Activated CD8-positive, alpha-beta T cell treated with anti-CD3 and anti-CD28 coated beads for 36 hours (primary cell): ENCODE measurements around the gene PABPN1L. TPM values are rescaled to one million over a fixed set of nuclear protein-coding genes. Genes with fewer than 3 reads are reported as not detected.

Source experiments
- ATAC-seq: fragments of 200-7000 bp; cut with Tn5 transposase; one replicate; pipeline ENCODE4 v1.10.0; 2021; ENCODE audit warnings: mild to moderate bottlenecking, moderate library complexity
- CTCF ChIA-PET: fragments of 350-600 bp; sonication (Branson Sonifier 250); formaldehyde crosslinking; loops from one replicate; lab custom pipeline; 2021; ENCODE audit warnings: antibody characterized with exemption; lab: Charles Lee
- POLR2A ChIA-PET: fragments of 350-600 bp; sonication (Branson Sonifier 250); formaldehyde crosslinking; loops from one replicate; lab custom pipeline; 2021; ENCODE audit warnings: antibody characterized with exemption; lab: Charles Lee
- DNase-seq: peaks from one replicate; pipeline ENCODE4 v3.0.0-alpha.2; 2020
- H3K27ac Mint-ChIP-seq: one replicate; pipeline ENCODE4 v1.8.0; 2021; ENCODE audit warnings: mild to moderate bottlenecking, mixed read lengths
- H3K27me3 Mint-ChIP-seq: one replicate; pipeline ENCODE4 v1.8.0; 2021; ENCODE audit warnings: mixed read lengths
- H3K36me3 Mint-ChIP-seq: one replicate; pipeline ENCODE4 v1.8.0; 2021; ENCODE audit warnings: low read depth, mixed read lengths
- H3K4me1 Mint-ChIP-seq: one replicate; pipeline ENCODE4 v1.8.0; 2021; ENCODE audit warnings: low read depth, mixed read lengths
- H3K4me3 Mint-ChIP-seq: one replicate; pipeline ENCODE4 v1.8.0; 2021; ENCODE audit warnings: mild to moderate bottlenecking, moderate library complexity, mixed read lengths
- H3K9me3 Mint-ChIP-seq: one replicate; pipeline ENCODE4 v1.8.0; 2021; ENCODE audit warnings: mixed read lengths
- CTCF ChIP-seq: fragments of 200-600 bp; IDR thresholded peaks from one replicate; pipeline ENCODE4 v1.8.0; 2022; ENCODE audit warnings: antibody characterized with exemption, mild to moderate bottlenecking
- intact Hi-C: fragments of 100-400 bp; cut with micrococcal nuclease; formaldehyde crosslinking; loops from one replicate; pipeline ENCODE4 v1.10.0; 2022
- total RNA-seq, 2 experiments: library from RNA; stranded (reverse); gene quantifications; one replicate each; pipeline ENCODE4 v1.2.3, GENCODE V29; 2021

Gene PABPN1L
- total RNA-seq = not detected

- ChIA-PET POLR2A (no interaction called here), CTCF (no interaction called here)
- Mint-ChIP-seq H3K4me1 (peaks cover 4% of the 10 kb centered on the region), H3K36me3 (no peaks in the 10 kb centered on the region), H3K27ac (no peak within 1 kb of the TSS), H3K4me3 (no peak within 1 kb of the TSS), H3K9me3 (no peaks in the 10 kb centered on the region), H3K27me3 (peaks cover 7% of the 10 kb centered on the region)
- TF ChIP-seq CTCF = no peak
- ATAC-seq (no peak), DNase-seq (no peak)
- intact Hi-C loops = no loop called here
Measured at GRCh38 chr16:88866151-88866920, at the start of gene PABPN1L. PABPN1L (minus strand) TSS chr16:88866660; CDS start chr16:88866606, 54 bp downstream.

GRCh38 chr16:88915639-88916327, 49.3 kb upstream of the PABPN1L start:
- CTCF ChIA-PET = no interaction called here
- ATAC-seq (no peak), DNase-seq (no peak)
- H3K27me3 Mint-ChIP-seq = peaks cover 1% of the 10 kb centered on the region
- intact Hi-C loops = no loop called here
- no peak for TF ChIP-seq CTCF
- no peak overlapping the region for H3K4me3 Mint-ChIP-seq
- H3K4me1 Mint-ChIP-seq = no peaks in the 10 kb centered on the region
- H3K27ac Mint-ChIP-seq = no peak overlapping the region
- no peaks in the 10 kb centered on the region for H3K36me3 Mint-ChIP-seq
- no peaks in the 10 kb centered on the region for H3K9me3 Mint-ChIP-seq
- POLR2A ChIA-PET = no interaction called here

GRCh38 chr16:88914750-88915368, 48.4 kb upstream of the PABPN1L start:
- Mint-ChIP-seq H3K4me3 (no peak overlapping the region), H3K4me1 (no peaks in the 10 kb centered on the region), H3K27ac (no peak overlapping the region), H3K27me3 (no peaks in the 10 kb centered on the region), H3K36me3 (no peaks in the 10 kb centered on the region), H3K9me3 (no peaks in the 10 kb centered on the region)
- TF ChIP-seq CTCF = no peak
- DNase-seq = no peak
- intact Hi-C loops = no loop called here
- ATAC-seq = no peak
- ChIA-PET CTCF (no interaction called here), POLR2A (no interaction called here)

GRCh38 chr16:88913870-88914269, 47.4 kb upstream of the PABPN1L start:
- ChIA-PET CTCF (no interaction called here), POLR2A (no interaction called here)
- Mint-ChIP-seq H3K27ac (no peak overlapping the region), H3K4me1 (no peaks in the 10 kb centered on the region), H3K36me3 (no peaks in the 10 kb centered on the region), H3K9me3 (no peaks in the 10 kb centered on the region), H3K4me3 (no peak overlapping the region), H3K27me3 (no peaks in the 10 kb centered on the region)
- DNase-seq (no peak), ATAC-seq (no peak)
- intact Hi-C loops = no loop called here
- no peak for TF ChIP-seq CTCF
